Fibroblast of skin of left biceps (primary cell): ENCODE measurements around the gene ARL1.
"Not testable (repeated sequence)": the region's sequence is repeated elsewhere in the genome, so short reads cannot be mapped to it uniquely, and the experiment has no call there.

Experiments
- DNase-seq, 2 experiments: peaks; one replicate each; pipeline ENCODE4 v3.0.0-alpha.2; 2013; ENCODE audit warnings: low read depth in 2 of 2

The ARL1 gene

DNA sequence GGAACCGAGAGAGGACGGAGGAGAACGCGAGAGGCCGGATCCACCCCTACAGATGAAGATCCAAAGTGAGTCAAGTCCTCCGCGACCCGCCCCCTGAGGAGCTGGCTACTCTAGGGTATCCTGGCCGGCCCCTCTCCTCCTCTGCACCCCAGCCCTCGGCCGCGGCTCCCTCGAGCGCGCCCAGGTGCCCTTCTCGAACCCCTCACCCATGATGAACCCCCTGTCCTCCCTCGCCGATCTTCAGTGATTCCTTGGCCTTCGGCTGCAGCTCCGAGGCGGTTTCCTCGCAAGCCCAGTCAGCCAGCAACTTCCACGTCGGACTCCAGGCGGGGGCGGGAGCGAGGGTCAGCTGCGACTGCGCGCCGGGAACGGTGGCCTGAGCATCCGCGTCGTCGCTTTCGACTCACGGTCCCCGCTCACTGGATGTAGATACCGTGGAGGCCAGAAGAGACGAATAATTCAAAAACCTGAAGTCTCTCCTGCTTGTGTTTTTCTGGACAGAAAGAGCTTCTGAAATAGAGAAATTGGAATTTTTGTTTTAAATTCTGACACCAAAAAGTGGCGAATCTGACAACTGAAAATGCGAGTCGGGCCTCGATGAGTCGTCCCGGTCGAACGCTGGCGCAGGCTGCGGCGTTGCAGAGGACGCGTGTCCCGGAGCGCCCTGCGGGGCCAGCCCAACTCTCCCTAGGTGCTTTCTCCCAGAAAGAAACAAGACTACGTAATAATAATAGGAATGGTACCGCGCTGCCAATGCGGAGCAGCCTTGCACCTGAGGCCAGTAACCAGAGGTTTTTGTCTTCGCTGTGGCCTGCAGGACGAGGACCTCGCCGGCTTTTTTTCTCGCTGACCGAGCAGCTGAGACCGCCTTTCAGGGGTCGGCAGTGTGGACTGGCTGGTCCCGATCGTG lies at the start of gene ARL1:
TSS of gene ARL1 (minus strand) at position 337 of the 910 bp plus-strand sequence. CDS start at position 210, 127 bp downstream.
- DNase-seq, result peak; percentile 76 to 79

DNA sequence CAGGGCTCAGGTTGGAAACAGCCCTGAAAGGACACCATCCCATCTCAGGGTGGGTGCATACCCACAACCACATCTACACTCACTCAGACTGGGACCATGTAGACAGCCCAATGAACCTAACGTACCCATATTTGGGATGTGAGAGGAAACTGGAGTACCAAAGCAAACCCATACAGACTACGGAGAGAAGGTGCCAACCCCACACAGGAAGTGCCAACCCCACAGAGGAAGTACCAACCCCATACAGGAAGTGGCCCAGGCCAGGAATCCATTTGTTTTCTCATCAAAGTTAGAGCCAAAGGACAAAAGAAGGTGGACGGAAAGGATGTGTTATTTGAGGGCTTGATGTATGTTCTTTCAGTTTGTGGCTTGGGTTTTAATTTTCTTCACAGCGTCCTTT lies 48.1 kb upstream of the ARL1 start:
- DNase-seq, result no peak

DNA sequence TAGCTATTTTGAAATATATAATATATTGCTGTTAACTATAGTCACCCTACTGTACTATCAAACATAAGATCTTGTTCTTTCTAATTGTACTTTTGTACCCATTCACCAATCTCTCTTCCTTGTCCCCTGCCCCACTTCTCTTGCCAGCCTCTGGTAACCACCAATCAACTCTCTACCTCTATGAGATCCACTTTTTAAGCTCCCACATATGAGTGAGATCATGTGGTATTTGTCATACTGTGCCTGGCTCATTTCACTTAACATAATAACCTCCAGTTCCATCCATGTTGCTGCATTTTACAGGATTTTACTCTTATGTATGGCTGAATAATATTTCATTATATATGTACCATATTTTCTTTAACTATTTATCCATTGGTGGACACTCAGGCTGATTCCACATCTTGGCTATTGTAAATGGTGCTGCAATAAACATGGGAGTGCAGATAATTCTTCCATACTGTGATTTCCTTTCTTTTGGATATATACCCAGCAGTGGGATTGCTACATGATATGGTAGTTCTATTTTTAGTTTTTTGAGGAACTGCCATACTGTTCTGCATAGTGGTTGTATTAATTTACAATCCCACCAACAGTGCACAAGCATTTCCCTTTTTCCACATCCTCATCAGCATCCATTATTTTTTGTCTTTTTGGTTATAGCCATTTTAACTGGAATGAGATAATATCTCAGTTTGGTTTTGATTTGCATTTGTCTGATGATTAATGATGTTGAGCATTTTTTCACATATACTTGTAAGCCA lies 34.1 kb upstream of the ARL1 start:
- no peak for DNase-seq

DNA sequence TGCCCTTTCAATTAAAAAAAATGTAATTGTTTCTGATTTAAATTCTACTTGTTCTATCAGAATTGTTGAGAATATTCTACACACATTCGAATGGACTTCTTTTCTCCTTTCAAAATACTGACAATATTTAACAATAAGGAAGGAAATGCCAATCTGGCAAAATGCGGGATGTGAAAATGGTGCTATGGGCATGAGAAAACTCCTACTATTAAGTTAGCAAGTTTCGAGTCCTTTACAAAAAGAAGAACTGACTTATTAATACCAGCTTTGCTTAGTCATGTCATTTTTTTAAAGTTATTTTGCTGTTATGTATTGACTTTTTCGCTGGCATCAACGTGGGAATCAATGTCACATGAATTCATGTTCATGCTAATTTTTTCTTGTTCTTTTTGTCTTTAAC lies 31.7 kb upstream of the ARL1 start:
- DNase-seq, result no peak

DNA sequence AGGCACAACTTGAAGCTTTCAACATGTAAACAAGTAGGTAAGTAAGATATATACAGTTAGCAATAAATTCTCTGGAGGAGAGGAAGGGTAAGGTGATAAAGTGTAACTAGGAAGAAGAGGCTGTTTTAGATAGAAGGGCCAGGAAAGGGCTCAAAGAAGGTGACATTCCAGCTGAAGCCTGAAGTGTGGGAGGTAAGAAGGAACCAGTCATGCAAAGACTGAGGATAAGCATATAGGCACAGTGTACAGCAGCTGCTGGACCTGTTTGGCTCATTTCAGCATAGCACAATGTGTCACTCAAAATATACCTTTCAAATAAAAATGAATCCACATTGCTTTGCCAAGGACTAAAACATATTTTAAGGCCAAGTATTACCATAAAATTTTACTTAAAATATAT lies 28.6 kb upstream of the ARL1 start:
- DNase-seq, result no peak

DNA sequence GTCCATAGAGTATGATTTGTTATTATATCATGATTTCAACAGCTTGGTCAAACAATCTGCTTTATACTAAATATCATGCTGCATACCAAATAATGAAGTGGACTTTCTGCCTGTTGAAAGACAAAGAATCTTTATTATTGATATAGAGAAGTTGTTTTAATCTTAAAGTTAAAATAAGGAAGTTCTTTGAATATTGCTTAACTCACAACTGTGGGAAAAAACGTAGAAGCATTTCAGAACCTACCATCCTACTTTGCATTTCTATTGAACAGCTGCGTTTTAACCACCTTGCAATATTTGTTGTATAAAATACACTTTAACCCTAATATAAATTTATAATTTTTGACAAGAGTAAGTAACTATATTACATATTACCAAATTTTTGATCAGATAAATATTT lies 22.9 kb upstream of the ARL1 start:
- no peak for DNase-seq

DNA sequence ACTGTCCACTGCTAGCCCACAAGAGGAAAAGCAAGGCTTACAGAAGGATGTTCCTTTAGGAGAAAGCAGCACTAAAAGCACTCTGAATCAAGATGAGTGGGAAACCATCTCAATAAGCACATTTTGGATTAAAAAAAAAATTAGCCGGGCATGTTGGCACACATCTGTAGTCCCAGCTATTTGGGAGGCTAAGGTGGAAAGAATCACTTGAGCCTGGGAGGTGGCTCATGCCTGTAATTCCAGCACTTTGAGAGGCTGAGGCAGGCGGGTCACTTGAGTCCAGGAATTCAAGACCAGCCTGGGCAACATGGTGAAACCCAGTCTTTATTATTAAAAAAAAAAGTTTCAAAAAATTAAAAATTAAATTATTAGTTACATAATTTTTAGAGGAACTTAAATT lies 17.0 kb upstream of the ARL1 start:
- DNase-seq, result no peak

DNA sequence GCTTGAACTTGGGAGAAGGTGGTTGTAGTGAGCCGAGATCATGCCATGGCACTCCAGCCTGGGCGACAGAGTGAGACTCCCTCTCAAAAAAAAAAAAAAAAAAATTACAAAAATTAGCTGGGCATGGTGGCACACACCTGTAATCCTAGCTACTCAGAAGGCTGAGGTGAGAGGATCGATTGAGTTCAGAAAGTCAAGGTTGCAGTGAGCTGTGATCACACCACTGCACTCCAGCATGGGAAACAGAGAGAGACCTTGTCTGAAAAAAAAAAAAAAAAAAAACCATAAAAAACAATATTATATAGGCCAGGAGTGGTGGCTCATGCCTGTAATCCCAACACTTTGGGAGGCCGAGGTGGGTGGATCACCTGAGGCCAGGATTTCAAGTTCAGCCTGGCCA lies 14.5 kb upstream of the ARL1 start:
- not testable (repeated sequence) for DNase-seq

DNA sequence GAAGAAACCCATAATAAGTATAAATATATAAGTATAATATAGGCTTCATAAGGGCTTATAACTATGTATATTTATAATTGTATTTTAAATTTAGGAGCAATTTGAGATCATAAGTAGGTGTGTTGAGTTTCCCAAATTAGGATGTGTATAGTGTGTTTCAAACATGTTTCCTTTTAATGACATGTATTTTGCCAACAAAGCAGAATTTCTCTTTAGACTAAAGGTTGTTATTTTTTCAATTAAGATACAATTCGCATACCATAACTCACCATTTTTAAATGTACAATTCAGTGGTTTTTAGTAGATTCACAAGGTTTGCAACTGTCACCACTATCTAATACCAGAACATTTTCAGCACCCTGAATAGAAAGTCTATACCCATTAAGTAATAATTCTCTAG lies 7.7 kb upstream of the ARL1 start:
- DNase-seq, result no peak

DNA sequence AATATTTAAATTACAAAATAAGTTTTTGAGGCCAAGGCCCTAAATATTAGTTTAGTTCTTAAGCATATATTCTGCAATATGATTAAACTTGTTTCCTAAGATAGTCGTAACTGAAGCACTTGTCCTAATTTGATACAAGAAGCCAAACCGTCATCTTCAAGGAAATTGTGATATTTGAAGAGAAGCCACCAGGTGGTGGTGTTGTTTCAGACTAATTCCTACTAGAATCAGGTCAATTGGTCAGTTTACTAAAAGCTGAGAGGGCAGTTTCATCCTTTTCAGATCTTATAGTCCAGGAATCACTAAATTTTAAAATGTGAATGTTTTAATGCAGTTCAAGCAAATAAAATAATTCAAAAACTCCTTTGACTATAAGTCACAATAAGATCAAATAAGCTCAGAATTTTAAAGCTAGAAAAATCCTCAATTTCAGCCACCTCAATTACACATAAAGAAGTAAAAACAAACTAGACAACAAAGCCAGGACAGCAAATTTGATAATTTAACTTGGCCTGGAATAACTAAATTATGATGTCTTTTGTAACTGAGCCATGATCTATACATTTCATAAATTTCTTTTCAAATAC lies 7.1 kb upstream of the ARL1 start:
- peak in 1 of 2 experiments; percentile 5 for DNase-seq

DNA sequence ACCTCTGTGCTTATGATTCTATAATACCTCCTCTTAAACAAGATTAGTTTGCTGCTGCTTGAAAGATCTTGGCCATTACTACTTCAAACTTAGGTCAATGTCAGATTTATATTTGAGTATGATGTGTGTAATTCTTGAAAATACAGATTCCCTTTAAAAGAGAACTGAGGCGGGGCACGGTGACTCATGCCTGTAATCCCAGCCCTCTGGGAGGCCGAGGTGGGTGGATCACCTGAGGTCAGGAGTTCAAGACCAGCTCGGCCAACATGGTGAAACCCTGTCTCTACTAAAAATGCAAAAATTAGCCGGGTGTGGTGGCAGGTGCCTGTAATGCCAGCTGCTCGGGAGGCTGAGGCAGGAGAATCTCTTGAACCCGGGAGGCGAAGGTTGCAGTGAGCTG lies 2.6 kb upstream of the ARL1 start:
- not testable (repeated sequence) for DNase-seq

DNA sequence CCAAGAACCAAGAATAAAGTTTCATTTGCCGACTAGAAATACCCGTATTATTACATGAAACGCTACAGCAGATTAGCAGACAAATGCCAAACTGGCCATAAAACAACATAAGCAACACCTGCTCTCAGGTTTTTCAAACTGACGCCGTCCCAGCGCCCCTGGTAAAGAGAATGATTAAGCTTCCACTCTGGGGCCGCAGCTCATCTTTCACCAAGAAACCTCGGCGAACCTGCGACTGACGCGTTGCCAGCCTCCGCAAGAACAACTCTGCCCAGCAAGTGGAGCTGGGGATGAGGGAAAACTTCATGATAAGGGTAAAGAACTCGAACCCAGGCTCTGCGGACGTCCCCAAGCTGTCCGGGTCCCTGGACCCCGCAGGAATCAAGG lies 530 bp downstream of the ARL1 start:
- no peak for DNase-seq

DNA sequence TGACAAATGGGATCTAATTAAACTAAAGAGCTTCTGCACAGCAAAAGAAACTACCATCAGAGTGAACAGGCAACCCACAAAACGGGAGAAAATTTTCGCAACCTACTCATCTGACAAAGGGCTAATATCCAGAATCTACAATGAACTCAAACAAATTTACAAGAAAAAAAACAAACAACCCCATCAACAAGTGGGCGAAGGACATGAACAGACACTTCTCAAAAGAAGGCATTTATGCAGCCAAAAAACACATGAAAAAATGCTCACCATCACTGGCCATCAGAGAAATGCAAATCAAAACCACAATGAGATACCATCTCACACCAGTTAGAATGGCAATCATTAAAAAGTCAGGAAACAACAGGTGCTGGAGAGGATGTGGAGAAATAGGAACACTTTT lies 16.4 kb downstream of the ARL1 start:
- not testable (repeated sequence) for DNase-seq

DNA sequence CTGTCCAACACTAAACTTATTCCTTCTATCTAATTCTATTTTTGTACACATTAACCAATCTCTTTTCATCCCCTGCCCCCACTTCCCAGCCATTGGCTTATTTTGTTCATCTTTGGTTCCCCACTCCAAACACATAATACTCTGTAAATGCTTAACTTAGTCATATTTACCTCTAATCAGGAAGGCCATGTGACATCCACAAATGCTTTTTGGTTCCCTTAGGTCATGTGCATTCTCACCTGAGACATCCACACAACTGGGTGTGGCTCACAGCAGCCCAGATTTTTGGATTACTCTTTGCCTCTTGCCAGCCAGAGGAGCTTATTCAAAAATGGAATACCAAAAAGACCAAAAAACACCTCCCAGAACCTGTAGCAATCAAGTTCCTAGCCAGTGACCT lies 28.4 kb downstream of the ARL1 start:
- DNase-seq, result no peak

DNA sequence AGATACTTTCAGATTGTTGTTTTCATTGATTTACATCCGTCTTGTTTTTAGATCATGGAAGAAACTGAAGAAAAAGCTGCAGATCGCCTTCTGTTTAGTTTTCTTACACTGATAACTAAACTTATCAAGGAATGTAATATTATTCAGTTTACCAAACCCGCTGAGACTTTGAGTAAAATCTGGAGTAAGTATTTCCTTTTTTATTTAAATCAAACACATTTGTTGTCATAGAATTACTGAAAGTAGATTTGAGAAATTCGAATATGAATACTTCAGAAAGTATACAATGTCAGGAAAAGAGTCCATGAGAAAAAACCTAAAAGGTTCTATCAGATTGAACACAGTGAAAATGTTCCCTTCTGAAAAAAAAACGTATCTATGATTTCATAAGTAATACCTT lies 32.0 kb downstream of the ARL1 start:
- DNase-seq, result no peak

DNA sequence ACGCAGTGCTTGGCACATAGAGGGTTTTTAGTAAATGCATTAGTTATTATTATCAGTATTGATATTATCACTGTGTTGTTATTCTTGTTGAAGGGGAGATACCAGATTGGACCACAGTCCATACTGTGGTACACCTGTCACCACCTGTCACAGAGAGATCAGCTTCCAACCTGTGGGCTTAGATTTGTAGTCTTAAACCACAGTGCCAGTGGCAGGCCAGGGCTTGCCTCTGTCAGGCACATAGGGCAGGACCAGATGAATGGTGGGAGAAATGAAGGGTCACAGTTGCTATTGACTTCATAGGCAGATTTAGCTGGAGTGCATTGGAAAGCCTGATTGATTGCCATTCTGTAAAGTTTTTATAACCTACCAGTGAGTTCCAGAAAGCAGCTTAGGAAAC lies 35.1 kb downstream of the ARL1 start:
- no peak for DNase-seq

DNA sequence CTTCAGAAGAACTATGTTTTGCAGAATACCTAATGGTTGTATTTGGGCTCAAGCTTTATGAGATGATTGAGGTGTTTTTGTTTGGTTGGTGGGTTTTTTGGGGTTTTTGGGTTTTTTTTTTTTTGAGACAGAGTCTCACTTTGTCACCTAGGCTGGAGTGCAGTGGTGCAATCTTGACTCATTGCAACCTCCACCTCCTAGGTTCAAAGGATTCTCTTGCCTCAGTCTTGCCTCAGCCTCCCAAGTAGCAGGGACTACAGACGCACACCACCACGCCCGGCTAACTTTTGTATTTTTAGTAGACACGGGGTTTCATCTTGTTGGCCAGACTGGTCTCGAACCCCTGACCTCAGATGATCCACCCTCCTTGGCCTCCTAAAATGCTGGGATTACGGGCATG lies 39.6 kb downstream of the ARL1 start:
- no peak for DNase-seq

DNA sequence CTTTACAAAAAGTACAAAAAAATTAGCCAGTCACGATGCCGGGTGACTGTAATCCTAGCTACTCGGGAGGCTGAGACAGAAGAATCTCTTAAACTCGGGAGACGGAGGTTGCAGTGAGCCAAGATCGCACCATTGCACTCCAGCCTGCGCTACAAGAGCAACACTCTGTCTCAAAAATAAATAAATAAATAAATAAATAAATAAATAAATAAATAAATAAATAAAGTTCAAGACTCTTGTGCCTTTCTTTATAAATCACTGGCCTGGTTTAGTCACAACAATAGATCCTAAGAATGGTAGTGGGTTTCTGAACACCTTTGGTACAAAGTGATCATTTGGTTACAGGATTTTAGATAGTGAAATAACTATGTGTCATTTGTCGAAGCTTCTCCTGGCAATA lies 46.1 kb downstream of the ARL1 start:
- no peak for DNase-seq

DNA sequence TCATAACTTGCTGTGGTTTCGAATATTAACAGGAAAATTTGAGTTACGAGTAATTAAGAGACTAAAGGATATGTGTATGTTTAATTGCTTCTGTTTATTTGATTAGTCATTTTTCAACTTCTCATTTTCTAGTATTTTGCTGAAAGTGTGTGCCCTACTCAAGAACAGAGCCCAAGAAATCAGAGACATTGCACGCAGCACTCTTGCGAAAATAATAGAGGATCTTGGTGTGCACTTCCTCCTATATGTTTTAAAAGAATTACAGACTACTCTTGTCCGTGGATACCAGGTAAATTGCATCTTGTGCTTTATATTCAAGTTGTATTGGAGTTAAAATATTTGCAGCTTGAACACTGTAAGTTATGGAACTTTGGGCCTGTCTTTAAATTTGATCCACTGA lies 50.8 kb downstream of the ARL1 start:
- DNase-seq, result no peak

DNA sequence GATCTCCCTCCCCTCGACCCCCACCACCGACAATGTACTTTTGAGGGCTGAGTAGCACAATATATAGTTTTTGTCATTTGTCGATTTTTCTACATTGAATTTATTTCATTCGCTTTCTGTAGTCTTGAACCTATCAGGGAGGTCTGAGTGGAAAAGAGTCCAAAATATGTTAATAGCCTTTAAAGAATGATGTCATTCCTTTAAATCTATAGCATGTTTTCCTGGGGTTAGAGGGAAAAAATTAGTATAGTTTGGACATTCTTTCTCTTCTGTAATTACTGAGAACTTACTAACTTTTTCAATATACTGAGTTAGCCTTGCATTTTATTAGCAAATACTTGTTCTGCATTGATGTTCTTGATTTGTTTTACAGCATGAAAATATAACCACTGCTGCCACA lies 55.9 kb downstream of the ARL1 start:
- no peak for DNase-seq

DNA sequence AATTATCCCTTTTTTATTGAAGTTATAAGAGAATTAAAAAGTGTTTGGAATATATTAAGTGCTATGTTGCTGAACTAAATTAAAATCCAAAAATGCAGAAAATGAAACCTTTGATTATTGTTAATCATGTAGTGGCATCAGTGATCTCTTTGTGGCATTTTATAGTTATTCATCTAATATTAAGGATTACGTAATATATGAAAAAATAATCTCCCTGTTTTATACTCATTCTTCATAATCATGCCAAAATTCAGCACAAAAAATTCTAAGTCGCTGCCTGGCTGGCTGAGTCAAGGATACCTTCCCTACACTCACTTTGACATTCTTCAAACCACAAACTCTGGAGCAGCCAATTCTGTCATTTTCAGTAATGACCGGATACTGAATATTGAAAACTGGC lies 63.7 kb downstream of the ARL1 start:
- no peak for DNase-seq
